Kidney capillary endothelial cell (primary cell): Measurements from ENCODE around the gene EDC4.
A peak's percentile ranks its signal among the peaks of the same experiment; 100 is the strongest.
"Not testable (repeated sequence)": the region's sequence is repeated elsewhere in the genome, so short reads cannot be mapped to it uniquely, and the experiment has no call there.

Experiments used
- DNase-seq: peaks from one replicate; pipeline ENCODE4 v3.0.0-alpha.2; 2018; ENCODE audit warnings: low spot score

Gene EDC4

DNA sequence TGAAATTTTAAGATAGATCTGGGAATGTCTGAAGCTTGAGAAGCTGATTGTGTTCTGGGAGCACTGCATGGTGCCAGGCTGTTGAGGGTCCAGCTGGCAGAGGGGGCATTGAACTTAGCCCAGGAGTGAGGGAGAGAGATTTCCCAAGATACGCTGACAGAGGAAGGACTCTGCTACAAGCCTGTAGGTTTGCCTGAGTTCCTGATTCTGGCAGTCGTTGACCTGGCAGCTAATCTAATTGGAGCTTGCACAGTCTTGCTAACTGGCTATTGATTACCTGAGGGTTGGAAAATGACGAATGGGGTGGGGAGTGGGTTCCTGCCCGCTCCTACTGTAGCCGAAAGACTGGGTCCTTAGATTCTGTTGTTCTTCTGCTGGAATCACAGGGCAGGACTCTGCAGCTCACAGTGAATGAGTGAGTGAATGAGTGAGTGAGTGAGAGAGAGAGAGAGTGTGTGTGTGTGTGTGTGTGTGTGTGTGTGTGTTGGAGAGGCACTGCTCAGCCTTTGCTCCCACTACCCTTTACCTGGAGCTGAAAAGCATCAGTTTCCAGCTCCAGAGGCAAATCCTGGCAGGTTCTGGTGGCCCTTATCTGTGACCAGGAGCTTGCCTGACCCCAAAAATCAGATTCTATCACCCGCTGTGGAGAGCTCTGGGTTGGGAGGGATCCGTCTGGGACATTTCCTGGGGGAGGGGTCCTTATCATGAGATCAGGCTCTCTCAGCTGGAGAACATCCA, 42.1 kb downstream of the EDC4 start:
- no peak for DNase-seq

DNA sequence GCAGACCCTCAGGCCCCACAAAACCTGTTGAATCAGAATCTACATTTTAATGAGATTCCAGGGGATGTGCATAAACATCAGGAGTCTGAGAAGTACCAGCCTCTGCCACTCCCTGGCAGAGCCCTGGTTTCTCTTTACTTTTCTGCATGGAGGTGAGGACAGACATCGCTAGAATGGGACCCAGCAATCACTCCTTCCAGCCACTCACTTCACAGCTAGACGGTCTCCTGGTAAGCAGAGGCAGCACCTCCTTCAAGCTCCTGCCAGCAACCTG, 42.6 kb downstream of the EDC4 start:
- not testable (repeated sequence) for DNase-seq

DNA sequence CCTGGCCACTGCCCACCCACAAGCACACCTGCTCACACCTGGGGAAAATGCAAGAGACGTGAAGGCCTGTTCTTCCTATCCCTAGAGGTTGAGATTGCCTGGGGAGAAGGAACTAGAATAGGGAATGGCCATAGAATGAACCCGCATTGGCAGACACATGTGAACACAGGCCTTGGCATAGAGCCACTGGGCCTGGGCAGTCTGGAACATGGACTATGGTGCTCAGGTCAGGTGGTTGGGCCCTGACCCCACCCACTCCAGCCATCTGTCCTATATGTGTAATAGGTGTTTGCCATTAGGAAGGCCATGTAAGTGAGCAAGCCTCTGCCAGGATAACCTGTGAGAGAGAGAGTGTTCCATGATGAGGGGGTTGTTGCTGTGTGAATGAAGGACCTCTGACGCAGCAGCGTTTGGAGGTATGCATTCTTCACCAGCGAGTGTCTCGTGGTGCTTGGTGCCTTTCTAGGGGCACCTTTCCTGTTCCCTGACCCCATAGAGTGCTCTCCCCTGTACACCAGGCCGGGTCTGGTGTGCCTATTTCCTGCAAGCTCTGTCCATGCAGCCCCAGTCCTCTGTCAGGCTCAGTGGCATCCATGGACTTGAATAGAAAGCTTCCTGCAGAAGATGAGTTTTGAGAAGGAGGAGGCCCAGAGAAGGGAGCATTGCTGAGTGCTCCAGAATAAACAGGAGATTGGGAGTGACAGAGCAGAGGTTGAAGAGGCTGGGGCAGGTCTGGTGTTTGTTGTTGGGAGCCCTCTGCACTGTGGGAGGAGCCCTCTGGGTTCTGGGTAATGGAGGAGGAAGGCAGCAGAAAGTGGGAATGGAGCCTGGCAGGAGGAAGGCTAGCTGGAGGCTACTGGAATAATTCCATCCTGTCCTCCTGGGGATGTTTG, 43.2 kb downstream of the EDC4 start:
- no peak for DNase-seq

DNA sequence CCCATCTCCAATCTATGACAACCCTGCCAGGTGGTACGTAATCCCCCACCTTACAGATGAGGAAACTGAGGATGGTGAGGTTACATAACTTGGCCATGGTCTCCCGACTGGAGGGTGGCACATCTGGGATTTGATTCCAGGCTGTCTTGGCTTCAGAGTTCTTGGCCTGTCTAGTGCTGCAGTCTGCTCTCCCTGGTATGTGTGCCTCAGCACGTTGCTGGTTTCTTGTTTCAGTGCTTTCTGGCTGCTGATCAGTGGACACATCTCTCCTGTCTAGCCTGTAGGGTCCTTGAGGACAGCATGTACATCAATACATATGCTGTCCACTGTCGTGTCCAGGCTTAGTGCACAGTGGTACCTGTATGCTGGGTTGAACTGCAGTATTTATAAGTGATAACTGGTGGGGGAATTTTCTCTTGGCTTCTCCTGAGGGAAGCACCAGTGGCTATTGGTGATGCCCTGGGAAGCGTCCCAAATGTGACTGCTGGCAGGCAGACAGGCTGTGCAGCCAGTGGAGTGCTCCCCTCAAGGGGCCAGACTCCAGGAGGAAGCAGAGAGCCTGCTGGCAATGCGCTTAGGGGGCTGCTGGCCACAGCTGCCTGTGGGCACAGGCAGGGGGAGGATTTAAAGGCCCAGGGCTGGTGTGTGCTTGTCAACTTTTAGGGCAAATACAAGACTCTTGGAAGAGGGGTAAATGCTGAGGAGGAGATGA, 44.4 kb downstream of the EDC4 start:
- DNase-seq = no peak

DNA sequence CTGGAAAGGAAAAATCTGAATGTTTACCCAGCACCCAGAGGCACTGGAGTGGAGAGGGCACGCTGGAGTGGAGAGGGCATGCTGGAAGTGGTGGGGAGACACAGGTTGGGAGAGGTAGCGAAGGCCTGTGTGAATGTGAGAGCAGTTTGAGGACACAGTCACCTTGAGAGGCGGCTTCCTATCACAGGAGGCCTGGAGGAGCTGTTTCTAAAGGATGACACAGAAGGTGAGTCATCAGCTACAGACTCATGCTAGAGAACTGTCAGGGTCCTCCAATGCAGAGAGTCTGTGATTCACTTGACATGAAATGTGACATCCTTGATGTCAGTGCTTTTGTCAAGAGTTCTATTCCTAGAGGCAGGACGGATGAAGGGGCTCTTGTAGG, 45.0 kb downstream of the EDC4 start:
- peak; percentile 63 for DNase-seq

DNA sequence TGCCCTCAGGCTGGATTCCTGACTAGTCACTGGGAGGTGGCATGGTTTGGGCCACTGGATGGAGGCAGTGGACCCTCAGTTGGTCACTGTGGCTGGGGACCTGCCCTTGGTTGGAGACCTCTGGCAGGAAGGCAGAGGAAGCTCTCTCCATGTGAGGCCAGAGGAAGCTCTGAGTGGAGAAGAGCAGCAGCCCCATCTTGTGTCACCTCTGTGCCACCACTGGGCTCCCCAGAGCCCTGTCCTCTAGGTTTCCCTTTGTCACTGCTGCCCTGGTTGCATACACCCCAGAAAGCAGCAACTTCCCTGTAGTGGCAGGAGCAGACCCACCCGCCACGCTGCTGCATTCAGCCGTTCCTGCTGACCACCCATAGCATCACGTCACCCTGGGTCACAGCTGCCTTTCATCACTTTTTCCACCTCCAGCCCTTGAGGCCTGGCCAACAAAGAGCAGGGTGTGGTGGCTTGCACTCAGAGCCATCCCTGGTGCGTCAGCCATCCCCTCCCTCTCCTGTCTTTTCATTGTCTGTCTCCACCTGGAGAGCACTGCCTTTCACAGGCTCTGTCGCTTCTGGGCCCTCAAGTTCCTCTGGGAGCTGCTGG, 46.9 kb downstream of the EDC4 start:
- DNase-seq = no peak

DNA sequence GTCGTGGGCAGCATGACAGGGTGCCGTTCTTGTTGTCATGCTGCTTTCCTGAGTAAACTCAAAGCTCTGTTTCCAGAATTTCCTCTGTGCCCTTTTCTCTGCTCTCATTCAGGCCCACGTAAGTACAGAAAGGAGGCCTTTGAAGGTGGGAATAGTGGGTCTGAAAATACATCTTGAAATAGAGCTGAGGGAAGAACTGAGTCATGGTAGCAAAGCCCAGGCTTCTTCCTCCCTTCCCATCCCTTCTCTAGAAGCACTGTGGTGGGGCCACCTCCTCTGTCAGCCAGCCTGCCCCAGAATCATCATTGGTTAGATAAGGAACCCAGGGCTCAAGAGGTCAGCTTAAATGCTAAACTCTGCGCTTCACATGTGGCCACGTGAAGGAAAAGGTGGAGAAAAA, 49.4 kb downstream of the EDC4 start:
- DNase-seq = no peak

DNA sequence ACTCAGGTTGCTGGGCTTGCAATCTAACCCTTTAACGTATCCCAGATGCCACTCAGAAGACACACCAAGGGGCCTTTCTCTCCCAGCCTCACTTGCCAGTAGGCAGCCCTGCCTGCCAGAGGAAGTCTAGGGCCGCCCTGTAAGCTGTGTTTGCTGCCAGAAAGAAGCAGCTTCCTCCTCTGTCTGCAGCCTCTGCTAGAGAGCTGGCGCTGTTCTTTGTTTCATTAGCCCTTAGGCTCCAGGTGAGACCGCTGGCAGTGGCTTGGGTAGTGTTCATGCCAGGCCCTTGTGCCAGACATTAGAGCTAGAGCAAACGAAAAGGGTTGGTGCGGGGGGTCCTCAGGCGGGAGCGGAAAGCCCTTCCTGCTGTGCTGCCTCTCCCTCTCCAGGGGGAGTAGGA, 49.9 kb downstream of the EDC4 start:
- no peak for DNase-seq

DNA sequence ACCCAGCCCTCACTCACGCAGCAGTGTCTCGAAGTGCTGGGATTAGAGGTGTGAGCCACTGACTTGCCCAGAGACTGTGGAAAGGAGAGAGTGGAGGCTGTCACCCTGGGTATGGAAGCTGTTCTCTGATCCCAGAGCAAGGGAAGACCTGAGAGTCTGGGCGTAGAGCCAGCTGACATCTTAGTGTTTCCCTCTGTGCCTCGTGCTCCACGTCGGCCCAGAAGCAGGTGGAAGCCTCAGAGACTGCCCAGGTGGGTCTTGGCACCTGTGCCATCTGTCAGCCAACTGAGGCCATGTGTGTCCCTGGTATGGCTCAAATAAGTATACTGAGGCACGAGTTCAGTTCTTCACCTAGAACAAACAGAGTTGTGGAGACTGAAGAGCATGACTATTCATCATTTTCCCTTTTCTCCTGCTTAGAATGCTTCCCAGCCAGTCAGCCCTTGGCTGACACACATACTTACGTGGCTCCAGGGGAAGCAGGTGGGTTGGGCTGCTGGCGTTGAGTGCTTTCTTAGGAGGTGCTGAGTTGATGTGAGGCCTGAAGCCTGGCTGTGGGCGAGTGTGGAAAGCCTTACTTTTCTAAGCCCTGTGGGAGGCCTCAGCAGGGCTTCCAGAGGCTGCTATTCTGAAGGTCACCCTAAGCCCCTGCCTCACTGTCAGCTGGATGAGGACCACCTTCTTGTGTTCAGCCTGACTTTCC, 50.7 kb downstream of the EDC4 start:
- no peak for DNase-seq

DNA sequence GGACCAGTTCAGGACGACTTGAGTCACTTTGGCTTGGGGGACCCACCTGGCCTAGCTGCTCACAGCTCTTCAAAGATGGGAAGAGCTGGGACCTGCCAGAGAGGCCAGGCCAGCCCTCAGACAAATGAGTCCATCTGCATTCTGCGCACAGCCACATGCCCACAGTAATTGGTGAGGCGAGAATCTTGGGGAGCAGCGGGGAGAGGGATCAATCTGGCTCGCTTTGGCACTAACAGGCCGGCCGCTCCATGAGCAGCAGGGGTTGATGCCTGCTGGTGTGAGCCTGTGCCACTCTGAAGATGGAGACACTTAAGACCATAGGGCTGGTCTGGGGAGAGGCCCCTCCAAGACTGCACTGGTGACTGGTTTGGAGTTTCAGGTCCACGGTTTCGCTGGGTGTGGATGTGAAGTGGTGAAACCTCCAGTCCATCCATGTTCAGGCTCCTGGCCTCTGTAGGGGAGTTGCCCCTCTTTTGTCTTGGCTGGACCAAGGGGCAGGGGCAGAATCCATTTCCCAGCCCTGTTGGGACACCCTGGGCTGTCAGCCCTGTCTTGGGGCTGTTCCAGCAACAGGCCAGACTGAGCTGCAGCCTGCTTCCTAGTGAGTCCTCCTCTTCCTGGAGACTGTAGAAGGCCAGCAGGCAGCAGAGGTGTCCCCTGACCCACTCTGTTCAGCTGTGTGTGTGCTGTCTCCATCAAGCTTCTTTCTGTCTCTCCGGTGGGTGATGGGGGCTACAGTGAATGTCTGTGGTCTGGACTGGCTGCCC, 51.5 kb downstream of the EDC4 start:
- DNase-seq = no peak

DNA sequence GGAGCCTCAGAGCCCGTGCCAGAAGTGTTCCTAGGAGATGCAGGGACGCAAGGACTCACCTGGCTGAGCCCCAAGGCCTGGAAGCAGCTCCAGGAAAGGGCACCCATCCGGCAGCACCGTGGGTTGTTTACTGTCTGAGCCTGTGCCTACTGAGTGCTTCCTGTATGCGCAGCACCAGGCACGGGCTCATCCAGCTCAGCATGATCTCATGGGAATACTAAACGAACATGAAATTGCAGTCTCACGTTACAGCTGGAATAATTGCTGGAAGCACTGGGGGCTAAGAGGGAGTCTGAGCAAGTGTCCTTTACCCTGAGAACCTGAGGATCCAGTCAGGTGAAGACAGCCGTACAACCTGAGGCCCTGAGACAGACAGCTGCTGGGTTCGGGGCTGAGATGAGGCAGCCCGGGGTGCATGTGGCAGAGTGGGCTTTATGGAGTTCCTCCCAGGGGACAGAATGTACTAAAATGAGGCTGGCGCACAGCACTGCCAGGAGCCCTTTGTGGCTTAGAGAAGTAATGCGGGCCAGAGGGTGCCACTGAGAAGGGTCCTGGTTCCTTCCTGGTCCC, 53.4 kb downstream of the EDC4 start:
- peak; percentile 38 for DNase-seq

DNA sequence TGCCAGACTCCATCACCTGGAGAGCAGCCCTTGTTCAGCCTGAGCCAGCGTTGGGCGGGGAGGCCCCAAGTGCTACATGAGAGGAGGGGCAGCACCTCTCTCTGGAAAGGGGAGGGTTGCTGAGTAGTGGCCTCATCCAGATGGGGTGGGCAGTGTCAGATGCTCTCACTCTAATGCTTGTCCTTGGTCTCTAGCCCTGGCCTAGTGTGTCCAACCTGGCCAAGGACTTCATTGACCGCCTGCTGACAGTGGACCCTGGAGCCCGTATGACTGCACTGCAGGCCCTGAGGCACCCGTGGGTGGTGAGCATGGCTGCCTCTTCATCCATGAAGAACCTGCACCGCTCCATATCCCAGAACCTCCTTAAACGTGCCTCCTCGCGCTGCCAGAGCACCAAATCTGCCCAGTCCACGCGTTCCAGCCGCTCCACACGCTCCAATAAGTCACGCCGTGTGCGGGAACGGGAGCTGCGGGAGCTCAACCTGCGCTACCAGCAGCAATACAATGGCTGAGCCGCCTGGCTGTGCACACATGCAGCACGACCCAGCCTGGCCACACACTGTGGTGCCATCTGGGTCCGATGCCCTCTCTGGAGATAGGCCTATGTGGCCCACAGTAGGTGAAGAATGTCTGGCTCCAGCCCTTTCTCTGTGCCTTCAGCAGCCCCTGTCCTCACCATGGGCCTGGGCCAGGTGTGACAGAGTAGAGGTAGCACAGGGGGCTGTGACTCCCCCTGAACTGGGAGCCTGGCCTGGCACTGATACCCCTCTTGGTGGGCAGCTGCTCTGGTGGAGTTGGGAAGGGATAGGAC, 54.5 kb downstream of the EDC4 start:
- no peak for DNase-seq

DNA sequence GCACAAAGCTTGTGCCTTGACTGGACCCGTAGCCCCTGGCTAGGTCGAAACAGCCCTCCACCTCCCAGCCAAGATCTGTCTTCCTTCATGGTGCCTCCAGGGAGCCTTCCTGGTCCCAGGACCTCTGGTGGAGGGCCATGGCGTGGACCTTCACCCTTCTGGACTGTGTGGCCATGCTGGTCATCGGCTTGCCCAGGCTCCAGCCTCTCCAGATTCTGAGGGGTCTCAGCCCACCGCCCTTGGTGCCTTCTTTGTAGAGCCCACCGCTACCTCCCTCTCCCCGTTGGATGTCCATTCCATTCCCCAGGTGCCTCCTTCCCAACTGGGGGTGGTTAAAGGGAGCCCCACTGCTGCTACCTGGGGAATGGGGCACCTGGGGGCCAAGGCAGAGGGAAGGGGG, 55.3 kb downstream of the EDC4 start:
- no peak for DNase-seq

DNA sequence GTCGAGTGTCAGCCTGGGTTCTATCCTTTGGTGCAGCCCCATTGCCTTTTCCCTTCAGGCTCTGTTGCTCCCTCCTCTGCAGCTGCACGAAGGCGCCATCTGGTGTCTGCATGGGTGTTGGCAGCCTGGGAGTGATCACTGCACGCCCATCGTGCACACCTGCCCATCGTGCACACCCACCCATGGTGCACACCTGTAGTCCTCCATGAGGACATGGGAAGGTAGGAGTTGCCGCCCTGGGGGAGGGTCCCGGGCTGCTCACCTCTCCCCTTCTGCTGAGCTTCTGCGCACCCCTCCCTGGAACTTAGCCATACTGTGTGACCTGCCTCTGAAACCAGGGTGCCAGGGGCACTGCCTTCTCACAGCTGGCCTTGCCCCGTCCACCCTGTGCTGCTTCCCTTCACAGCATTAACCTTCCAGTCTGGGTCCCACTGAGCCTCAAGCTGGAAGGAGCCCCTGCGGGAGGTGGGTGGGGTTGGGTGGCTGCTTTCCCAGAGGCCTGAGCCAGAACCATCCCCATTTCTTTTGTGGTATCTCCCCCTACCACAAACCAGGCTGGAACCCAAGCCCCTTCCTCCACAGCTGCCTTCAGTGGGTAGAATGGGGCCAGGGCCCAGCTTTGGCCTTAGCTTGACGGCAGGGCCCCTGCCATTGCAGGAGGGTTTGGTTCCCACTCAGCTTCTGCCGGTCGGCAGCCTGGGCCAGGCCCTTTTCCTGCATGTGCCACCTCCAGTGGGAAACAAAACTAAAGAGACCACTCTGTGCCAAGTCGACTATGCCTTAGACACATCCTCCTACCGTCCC, 55.9 kb downstream of the EDC4 start:
- peak; percentile 50 for DNase-seq

DNA sequence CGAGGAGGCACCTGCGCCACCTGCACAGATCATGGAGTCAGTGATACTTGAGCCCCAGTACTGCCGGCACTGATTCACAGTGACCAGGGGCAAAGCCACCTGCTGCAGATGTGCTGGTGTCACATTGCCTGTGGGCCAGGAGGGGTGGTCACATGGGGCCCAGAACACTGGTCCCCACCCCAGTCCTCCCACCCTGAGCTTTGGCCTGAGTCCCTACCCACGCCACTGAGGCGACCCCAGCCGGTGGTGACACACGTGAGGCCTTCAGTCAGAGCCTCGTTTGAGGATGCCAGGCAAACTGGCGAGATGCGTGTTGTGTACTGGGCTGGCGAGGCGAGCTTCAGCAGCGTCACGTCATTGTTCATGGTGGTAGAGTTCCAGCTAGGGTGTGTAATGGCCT, 57.3 kb downstream of the EDC4 start:
- DNase-seq = no peak

DNA sequence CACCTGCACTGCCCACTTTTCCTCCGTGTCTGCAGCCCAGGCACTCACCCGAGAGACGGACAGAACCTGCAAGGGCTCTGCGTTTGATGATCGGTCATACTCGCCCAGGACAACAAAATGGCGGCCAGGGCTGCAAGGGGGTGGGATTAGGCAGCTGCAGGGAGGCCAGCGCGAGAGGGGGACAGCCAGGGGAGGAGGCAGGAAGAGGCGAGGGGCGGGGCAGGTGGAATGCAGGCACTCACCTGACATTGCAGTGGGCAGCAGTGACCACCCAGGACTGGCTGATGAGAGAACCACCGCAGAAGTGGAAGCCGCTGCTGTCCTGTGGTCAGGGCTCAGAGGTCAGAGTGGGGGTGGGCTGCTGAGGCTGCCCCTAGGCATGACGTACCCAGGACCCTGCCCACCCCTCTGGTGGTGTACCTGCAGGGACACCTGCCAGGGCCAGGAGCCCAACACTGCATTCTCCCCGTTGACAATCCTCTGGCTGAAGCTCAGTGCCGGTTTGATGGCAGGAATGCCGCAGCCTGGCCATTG, 57.9 kb downstream of the EDC4 start:
- DNase-seq = no peak
